ENCODE measurements around the gene P3H2.

The P3H2 gene

GRCh38 chr3:189936201-189936945 lies 184.3 kb downstream of the P3H2 start (continued):
- TF ChIP-seq ISL1 (CRISPR knock-in tag; IDR thresholded peaks at IDR 0.05) (no peak), CSRNP3 (CRISPR knock-in tag; IDR thresholded peaks at IDR 0.05) (no peak), ZC3H10 (CRISPR knock-in tag; IDR thresholded peaks at IDR 0.05) (no peak), TOX (CRISPR knock-in tag; IDR thresholded peaks at IDR 0.05; ENCODE audit: borderline replicate concordance) (no peak), ZNF8 (CRISPR knock-in tag; IDR thresholded peaks at IDR 0.05) (no peak)

- ATAC-seq, result no peak
- TF ChIP-seq OSR1 (CRISPR knock-in tag; IDR thresholded peaks at IDR 0.05) (no peak), CSDC2 (CRISPR knock-in tag; IDR thresholded peaks at IDR 0.05) (no peak), PATZ1 (CRISPR knock-in tag; IDR thresholded peaks at IDR 0.05; ENCODE audit: borderline replicate concordance) (no peak), PPARA (CRISPR knock-in tag; IDR thresholded peaks at IDR 0.05; ENCODE audit: borderline replicate concordance) (no peak), CREB5 (CRISPR knock-in tag; IDR thresholded peaks at IDR 0.05; ENCODE audit: low read depth) (no peak), TCF4 (CRISPR knock-in tag; IDR thresholded peaks at IDR 0.05; ENCODE audit: borderline replicate concordance) (no peak), POU6F1 (CRISPR knock-in tag; IDR thresholded peaks at IDR 0.05; ENCODE audit: borderline replicate concordance, low read depth) (no peak), SNAI2 (CRISPR knock-in tag; IDR thresholded peaks at IDR 0.05) (no peak), ESRRG (CRISPR knock-in tag; IDR thresholded peaks at IDR 0.05) (no peak), ZFP30 (CRISPR knock-in tag; IDR thresholded peaks at IDR 0.05) (no peak), TSHZ2 (CRISPR knock-in tag; IDR thresholded peaks at IDR 0.05) (no peak), ZNF70 (CRISPR knock-in tag; IDR thresholded peaks at IDR 0.05) (no peak), RARB (CRISPR knock-in tag; IDR thresholded peaks at IDR 0.05) (no peak), TOX (CRISPR knock-in tag; IDR thresholded peaks at IDR 0.05; ENCODE audit: borderline replicate concordance) (no peak)
Measured at GRCh38 chr3:189927975-189928895, 192.5 kb downstream of the P3H2 start.

- ATAC-seq, result no peak
- TF ChIP-seq CREB5 (CRISPR knock-in tag; IDR thresholded peaks at IDR 0.05; ENCODE audit: low read depth) (no peak), ZNF8 (CRISPR knock-in tag; IDR thresholded peaks at IDR 0.05) (no peak), TOX (CRISPR knock-in tag; IDR thresholded peaks at IDR 0.05; ENCODE audit: borderline replicate concordance) (no peak), OSR1 (CRISPR knock-in tag; IDR thresholded peaks at IDR 0.05) (no peak), CSDC2 (CRISPR knock-in tag; IDR thresholded peaks at IDR 0.05) (no peak), BACH2 (CRISPR knock-in tag; IDR thresholded peaks at IDR 0.05; ENCODE audit: borderline replicate concordance) (no peak), ZC3H10 (CRISPR knock-in tag; IDR thresholded peaks at IDR 0.05) (no peak), ZNF565 (CRISPR knock-in tag; conservative IDR thresholded peaks at IDR 0.05; ENCODE audit: low read depth) (no peak), RARB (CRISPR knock-in tag; IDR thresholded peaks at IDR 0.05) (no peak), ESRRG (CRISPR knock-in tag; IDR thresholded peaks at IDR 0.05) (no peak), ZNF70 (CRISPR knock-in tag; IDR thresholded peaks at IDR 0.05) (no peak), GLIS3 (CRISPR knock-in tag; IDR thresholded peaks at IDR 0.05) (no peak), PPARA (CRISPR knock-in tag; IDR thresholded peaks at IDR 0.05; ENCODE audit: borderline replicate concordance) (no peak), SNAI2 (CRISPR knock-in tag; IDR thresholded peaks at IDR 0.05) (no peak), ZFP30 (CRISPR knock-in tag; IDR thresholded peaks at IDR 0.05) (no peak), POU6F1 (CRISPR knock-in tag; IDR thresholded peaks at IDR 0.05; ENCODE audit: borderline replicate concordance, low read depth) (no peak), ZFP3 (CRISPR knock-in tag; IDR thresholded peaks at IDR 0.05) (no peak)
Measured at GRCh38 chr3:189921770-189922169, 198.9 kb downstream of the P3H2 start.
